ENCODE measurements around the gene CCDC34.

The CCDC34 gene

DNA sequence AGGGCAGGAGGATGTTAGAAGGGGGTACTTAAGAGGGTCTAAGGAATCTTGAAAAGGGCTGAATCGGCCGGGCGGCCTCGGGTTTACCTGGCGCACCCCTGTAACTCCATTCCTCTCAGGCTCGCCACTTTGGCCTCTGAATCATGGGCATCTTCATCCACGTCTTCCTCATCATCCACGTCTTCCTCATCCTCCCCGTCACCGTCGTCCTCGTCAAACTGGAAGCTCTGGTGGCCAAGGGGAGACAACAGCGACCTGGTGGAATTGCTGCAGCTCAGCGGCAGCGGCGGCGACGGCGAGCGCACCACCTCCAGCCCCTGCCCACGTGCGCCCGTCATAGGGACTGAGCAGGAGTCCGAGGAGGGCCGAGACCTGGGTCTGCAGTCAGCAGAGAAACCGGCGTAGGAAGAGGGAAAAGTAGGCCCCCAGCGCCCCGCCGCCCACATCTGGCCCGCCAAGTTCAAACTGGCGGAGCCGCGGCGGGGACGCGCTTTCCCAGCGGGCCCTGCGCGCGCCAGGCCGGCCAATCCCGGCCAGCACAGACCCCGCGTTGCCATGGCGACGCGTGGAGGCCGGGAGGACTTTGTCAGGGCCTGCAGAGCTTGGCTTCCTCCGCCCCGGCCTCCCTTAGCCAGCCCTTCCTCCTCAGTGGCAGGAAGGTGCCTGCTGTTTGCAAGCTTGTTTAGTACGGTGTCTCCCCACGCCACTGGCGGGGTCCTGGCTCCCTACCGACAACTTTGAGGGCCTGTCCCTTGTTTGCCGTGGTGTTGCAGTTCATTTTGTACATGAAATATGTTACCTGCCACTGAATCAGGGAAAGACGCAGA lies at the start of gene CCDC34:
Gene CCDC34 (minus strand): TSS at position 467 of the 827 bp plus-strand sequence. CDS start 21 bp downstream, at position 446.
- 0 out of 2 replicates have a peak, but pooled peaks have one; percentile 6 for TF ChIP-seq GATA2 (IDR thresholded peaks at IDR 0.05; ENCODE audit: low read depth, low read length)
- TF ChIP-seq GATA3 (IDR thresholded peaks at IDR 0.05; ENCODE audit: low read depth, low read length): no peak

DNA sequence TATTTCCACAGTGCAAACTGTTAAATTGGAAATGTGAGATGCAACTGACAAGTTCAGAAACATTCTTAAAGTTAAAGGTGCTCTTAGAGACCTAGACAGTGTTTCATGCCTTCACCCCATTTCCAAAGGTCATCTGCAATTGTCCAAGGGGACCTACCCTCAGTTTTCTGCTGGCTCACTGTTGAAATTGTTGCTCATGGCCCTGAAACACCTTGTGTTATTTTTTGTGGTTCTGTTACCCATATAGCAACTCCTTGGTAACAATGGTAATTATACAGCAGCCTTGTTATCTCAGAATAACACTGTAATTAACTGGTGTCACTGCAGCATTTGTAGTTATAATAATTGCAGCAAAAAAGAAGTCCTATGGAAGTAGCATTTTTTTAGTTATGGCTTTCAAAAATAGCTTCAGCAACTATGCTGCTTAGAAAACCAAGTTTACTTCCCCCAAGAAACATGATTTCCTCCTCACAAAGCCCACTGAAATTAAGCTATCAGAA lies 49.2 kb upstream of the CCDC34 start:
- TF ChIP-seq GATA3 (IDR thresholded peaks at IDR 0.05; ENCODE audit: low read depth, low read length): no peak
- TF ChIP-seq GATA2 (IDR thresholded peaks at IDR 0.05; ENCODE audit: low read depth, low read length): no peak

- TF ChIP-seq GATA3 (IDR thresholded peaks at IDR 0.05; ENCODE audit: low read depth, low read length) (no peak), GATA2 (IDR thresholded peaks at IDR 0.05; ENCODE audit: low read depth, low read length) (no peak)
Measured at GRCh38 chr11:27411328-27411727, 48.3 kb upstream of the CCDC34 start.

GRCh38 chr11:27410272-27410671 lies 47.3 kb upstream of the CCDC34 start:
- TF ChIP-seq GATA2 (IDR thresholded peaks at IDR 0.05; ENCODE audit: low read depth, low read length) (no peak), GATA3 (IDR thresholded peaks at IDR 0.05; ENCODE audit: low read depth, low read length) (no peak)

GRCh38 chr11:27409742-27410141 lies 46.7 kb upstream of the CCDC34 start:
- TF ChIP-seq GATA3 (IDR thresholded peaks at IDR 0.05; ENCODE audit: low read depth, low read length) (no peak), GATA2 (IDR thresholded peaks at IDR 0.05; ENCODE audit: low read depth, low read length) (no peak)

DNA sequence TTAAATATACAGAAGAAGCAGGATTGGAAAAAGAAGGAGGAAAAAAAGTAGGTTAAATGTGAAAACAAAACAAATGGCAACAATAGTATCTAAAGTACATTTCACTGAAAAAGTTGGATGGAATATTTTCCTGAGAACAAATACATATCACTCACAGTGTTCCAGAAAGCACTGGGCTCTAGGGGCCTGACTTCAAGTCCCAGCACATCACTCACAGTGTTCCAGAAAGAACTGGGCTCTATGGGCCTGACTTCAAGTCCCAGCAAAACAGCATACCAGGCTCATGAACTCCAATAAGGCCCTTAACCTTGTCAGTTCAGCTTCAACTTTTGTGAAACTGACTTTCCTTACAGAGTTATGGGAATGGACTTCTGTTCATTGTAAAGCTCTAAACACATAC lies 46.0 kb upstream of the CCDC34 start:
- TF ChIP-seq GATA3 (IDR thresholded peaks at IDR 0.05; ENCODE audit: low read depth, low read length) (no peak), GATA2 (IDR thresholded peaks at IDR 0.05; ENCODE audit: low read depth, low read length) (no peak)

GRCh38 chr11:27408246-27408800 lies 45.3 kb upstream of the CCDC34 start:
- no peak for TF ChIP-seq GATA3 (IDR thresholded peaks at IDR 0.05; ENCODE audit: low read depth, low read length)
- TF ChIP-seq GATA2 (IDR thresholded peaks at IDR 0.05; ENCODE audit: low read depth, low read length): no peak

- TF ChIP-seq GATA2 (IDR thresholded peaks at IDR 0.05; ENCODE audit: low read depth, low read length): no peak
Measured at GRCh38 chr11:27406498-27407354, 43.7 kb upstream of the CCDC34 start.

DNA sequence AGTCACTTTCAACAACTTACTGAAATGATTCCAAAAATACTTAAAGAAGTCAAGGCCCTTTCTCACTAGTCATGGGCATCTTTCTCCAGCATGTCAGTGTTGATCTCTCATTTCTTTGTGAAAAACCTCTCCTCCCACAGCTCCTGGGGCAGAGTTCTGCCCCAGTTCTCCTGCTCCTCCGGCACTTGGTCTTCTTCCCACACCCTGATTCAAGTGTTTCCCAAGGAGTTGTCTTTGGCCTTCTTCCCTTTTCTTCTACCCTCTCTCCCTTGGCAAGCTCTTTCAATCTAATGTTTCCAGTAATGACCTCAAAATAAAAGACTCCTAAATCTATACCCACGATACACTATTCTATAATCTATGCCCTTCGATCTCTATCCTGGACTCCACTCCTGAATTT lies 42.1 kb upstream of the CCDC34 start:
- no peak for TF ChIP-seq GATA2 (IDR thresholded peaks at IDR 0.05; ENCODE audit: low read depth, low read length)
- TF ChIP-seq GATA3 (IDR thresholded peaks at IDR 0.05; ENCODE audit: low read depth, low read length): no peak

DNA sequence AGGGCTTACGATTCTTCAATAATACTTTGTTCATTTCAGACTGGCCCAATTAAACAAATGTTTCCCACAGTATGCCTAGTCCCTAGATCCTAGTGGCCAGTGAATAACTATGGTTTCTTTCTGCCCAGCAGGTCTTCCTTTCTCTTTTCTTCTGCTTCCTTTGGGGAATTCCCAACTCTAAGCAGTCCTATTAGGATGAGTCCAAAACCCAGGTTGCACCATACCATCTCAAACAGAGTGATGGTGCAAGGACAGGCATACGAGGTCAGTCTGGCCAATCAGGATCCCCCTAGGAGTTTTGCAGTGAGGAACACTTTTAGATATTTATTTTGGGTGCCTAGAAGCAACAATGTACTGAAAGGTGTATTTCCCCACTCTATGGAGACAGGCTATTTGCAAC lies 41.4 kb upstream of the CCDC34 start:
- no peak for TF ChIP-seq GATA2 (IDR thresholded peaks at IDR 0.05; ENCODE audit: low read depth, low read length)
- no peak for TF ChIP-seq GATA3 (IDR thresholded peaks at IDR 0.05; ENCODE audit: low read depth, low read length)

DNA sequence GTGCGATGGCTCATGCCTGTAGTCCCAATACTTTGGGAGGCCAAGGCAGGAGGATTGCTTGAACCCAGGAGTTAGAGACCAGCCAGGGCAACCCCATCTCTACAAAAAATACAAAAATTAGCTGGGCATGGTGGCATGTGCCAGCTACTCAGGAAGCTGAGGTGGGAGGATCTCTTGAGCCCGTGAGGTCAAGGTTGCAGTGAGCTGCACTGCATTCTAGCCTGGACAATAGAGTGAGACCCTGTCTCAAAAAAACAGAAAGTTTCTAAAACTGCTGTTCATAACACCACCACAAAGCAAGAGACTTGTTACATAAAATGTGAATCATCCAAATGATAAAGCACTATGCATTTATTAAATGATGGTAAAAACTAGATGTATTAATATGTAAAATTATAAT lies 40.2 kb upstream of the CCDC34 start:
- TF ChIP-seq GATA3 (IDR thresholded peaks at IDR 0.05; ENCODE audit: low read depth, low read length) (no peak), GATA2 (IDR thresholded peaks at IDR 0.05; ENCODE audit: low read depth, low read length) (no peak)

DNA sequence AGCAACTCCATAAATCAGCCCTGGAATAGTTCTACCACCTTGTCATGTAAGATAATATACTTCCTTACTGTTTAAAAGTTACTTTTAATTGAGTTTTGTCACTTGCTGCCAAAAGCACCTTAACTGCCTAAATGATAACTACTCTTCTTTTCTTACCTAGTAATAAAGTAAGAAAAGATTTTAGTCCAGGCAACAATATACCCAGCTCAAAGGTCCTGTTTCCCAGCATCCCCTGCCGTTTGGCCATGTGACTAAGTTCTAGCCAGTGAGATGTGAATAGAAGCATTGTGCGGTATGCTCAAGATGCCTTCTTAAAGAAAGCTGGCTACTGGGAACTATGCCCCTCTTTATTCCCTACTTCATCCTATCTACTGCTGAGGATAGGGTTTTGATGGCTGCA lies 39.4 kb upstream of the CCDC34 start:
- TF ChIP-seq GATA2 (IDR thresholded peaks at IDR 0.05; ENCODE audit: low read depth, low read length): no peak
- TF ChIP-seq GATA3 (IDR thresholded peaks at IDR 0.05; ENCODE audit: low read depth, low read length): no peak

GRCh38 chr11:27401833-27402316 lies 38.9 kb upstream of the CCDC34 start:
- TF ChIP-seq GATA3 (IDR thresholded peaks at IDR 0.05; ENCODE audit: low read depth, low read length): no peak
- no peak for TF ChIP-seq GATA2 (IDR thresholded peaks at IDR 0.05; ENCODE audit: low read depth, low read length)

DNA sequence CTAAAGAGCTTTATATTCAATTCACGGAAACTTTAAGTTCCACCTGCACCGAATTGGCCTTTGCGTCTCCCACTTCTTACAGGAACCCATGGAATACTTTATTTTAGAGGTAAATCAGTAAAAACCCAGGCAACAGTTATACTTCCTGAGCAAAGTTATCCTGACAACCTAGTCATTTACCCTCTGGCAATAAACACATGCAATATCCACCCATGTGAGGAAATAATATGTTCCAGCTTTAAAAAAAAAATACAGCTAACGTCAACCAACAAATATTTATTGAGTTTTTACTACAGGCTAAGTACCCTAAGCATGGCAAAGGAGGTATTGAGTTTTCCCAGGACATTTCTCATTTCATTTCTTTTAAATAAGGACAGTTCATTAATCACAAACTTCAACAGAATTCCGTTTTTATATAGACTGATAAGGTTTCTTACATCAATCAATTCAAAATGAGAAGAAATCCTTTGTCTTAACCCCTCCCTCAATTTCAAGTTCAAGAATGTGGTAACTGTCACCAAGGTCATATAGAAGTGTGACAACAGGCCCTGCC lies 38.3 kb upstream of the CCDC34 start:
- TF ChIP-seq GATA2 (IDR thresholded peaks at IDR 0.05; ENCODE audit: low read depth, low read length) (no peak), GATA3 (IDR thresholded peaks at IDR 0.05; ENCODE audit: low read depth, low read length) (no peak)

All from SH-SY5Y (cell line).